GM18526 (cell line): ENCODE results near the gene XRN1.

ENCODE experiments used
- POLR2A ChIP-seq: IDR thresholded peaks from 3 replicates; pipeline ENCODE4 v1.6.1; 2011; ENCODE audit not compliant: insufficient read length; ENCODE audit errors: extremely low read depth

XRN1 gene

GRCh38 chr3:142281474-142281873, 166.4 kb downstream of the XRN1 start:
- TF ChIP-seq POLR2A = no peak

GRCh38 chr3:142279965-142280590, 167.8 kb downstream of the XRN1 start:
- TF ChIP-seq POLR2A = no peak

- no peak for TF ChIP-seq POLR2A
These were observed 169.4 kb downstream of the XRN1 start for GRCh38 chr3:142278451-142278850.

GRCh38 chr3:142276781-142277180, 171.1 kb downstream of the XRN1 start:
- no peak for TF ChIP-seq POLR2A

GRCh38 chr3:142275856-142276255, 172.0 kb downstream of the XRN1 start:
- no peak for TF ChIP-seq POLR2A

- TF ChIP-seq POLR2A = no peak
These were observed 172.9 kb downstream of the XRN1 start for GRCh38 chr3:142274908-142275307.

- TF ChIP-seq POLR2A = no peak
These were observed 174.3 kb downstream of the XRN1 start for GRCh38 chr3:142273501-142273900.

- TF ChIP-seq POLR2A = no peak
These were observed 175.5 kb downstream of the XRN1 start for GRCh38 chr3:142272200-142272891.

GRCh38 chr3:142270407-142270806, 177.4 kb downstream of the XRN1 start:
- no peak for TF ChIP-seq POLR2A

GRCh38 chr3:142269767-142270166, 178.1 kb downstream of the XRN1 start:
- no peak for TF ChIP-seq POLR2A

GRCh38 chr3:142268426-142268825, 179.4 kb downstream of the XRN1 start:
- TF ChIP-seq POLR2A = no peak

GRCh38 chr3:142267269-142267668, 180.6 kb downstream of the XRN1 start:
- TF ChIP-seq POLR2A = no peak

GRCh38 chr3:142263112-142263511, 184.7 kb downstream of the XRN1 start:
- no peak for TF ChIP-seq POLR2A

- TF ChIP-seq POLR2A = no peak
These were observed 188.5 kb downstream of the XRN1 start for GRCh38 chr3:142259359-142259758.

- no peak for TF ChIP-seq POLR2A
These were observed 191.0 kb downstream of the XRN1 start for GRCh38 chr3:142256712-142257333.
